Neural crest cell (in vitro differentiated cells): Measurements from ENCODE around the gene PRR16. TPM values are rescaled to one million over a fixed set of nuclear protein-coding genes. Genes with fewer than 3 reads are reported as not detected.

Experiments used
- DNase-seq: peaks from one replicate; pipeline ENCODE4 v3.0.0; 2021; ENCODE audit warnings: low read depth, mixed read lengths, low spot score
- H3K27ac Mint-ChIP-seq: one replicate; pipeline ENCODE4 v1.8.0; 2021; ENCODE audit warnings: mild to moderate bottlenecking, mixed read lengths; ENCODE audit not compliant: unreplicated experiment
- H3K27me3 Mint-ChIP-seq: 2 replicates; pipeline ENCODE4 v1.8.0; 2021; ENCODE audit warnings: low read depth, mild to moderate bottlenecking, mixed read lengths
- H3K36me3 Mint-ChIP-seq: 2 replicates; pipeline ENCODE4 v1.8.0; 2021; ENCODE audit warnings: low read depth, mild to moderate bottlenecking, mixed read lengths
- H3K4me1 Mint-ChIP-seq: 2 replicates; pipeline ENCODE4 v1.8.0; 2021; ENCODE audit warnings: mixed read lengths
- H3K4me3 Mint-ChIP-seq: one replicate; pipeline ENCODE4 v1.8.0; 2021; ENCODE audit warnings: mild to moderate bottlenecking, mixed read lengths
- H3K9me3 Mint-ChIP-seq: 2 replicates; pipeline ENCODE4 v1.8.0; 2021; ENCODE audit warnings: mixed read lengths
- CTCF ChIP-seq: fragments of 200-600 bp; sonication (generic); conservative IDR thresholded peaks from 2 replicates; pipeline ENCODE4 v1.5.0; 2021; ENCODE audit warnings: antibody characterized with exemption, mild to moderate bottlenecking
- total RNA-seq: library from RNA; stranded (reverse); gene quantifications from 2 replicates; pipeline ENCODE4 v1.2.1, GENCODE V29; 2021

The PRR16 gene
- total RNA-seq, 1 donor from 2014 or later = not detected

GRCh38 chr5:120447706-120448239, 16.3 kb upstream of the PRR16 start:
- Mint-ChIP-seq H3K4me3 (no peak overlapping the region), H3K36me3 (no peaks in the 10 kb centered on the region), H3K27me3 (no peaks in the 10 kb centered on the region), H3K9me3 (no peaks in the 10 kb centered on the region), H3K4me1 (no peaks in the 10 kb centered on the region), H3K27ac (no peak overlapping the region)
- DNase-seq = no peak
- TF ChIP-seq CTCF = no peak

GRCh38 chr5:120449501-120449900, 14.6 kb upstream of the PRR16 start:
- no peak for DNase-seq
- no peaks in the 10 kb centered on the region for H3K36me3 Mint-ChIP-seq
- no peak for TF ChIP-seq CTCF
- no peaks in the 10 kb centered on the region for H3K27me3 Mint-ChIP-seq
- peaks cover 12% of the 10 kb centered on the region for H3K4me1 Mint-ChIP-seq
- H3K4me3 Mint-ChIP-seq = no peak overlapping the region
- no peaks in the 10 kb centered on the region for H3K9me3 Mint-ChIP-seq
- H3K27ac Mint-ChIP-seq = no peak overlapping the region

GRCh38 chr5:120450910-120451309, 13.2 kb upstream of the PRR16 start:
- no peaks in the 10 kb centered on the region for H3K36me3 Mint-ChIP-seq

GRCh38 chr5:120451445-120451844, 12.7 kb upstream of the PRR16 start:
- Mint-ChIP-seq H3K27me3 (no peaks in the 10 kb centered on the region), H3K4me3 (no peak overlapping the region), H3K27ac (no peak overlapping the region), H3K9me3 (no peaks in the 10 kb centered on the region), H3K36me3 (no peaks in the 10 kb centered on the region), H3K4me1 (peaks cover 17% of the 10 kb centered on the region)
- TF ChIP-seq CTCF = no peak
- DNase-seq = no peak

More at GRCh38 chr5:120450910-120451309, 13.2 kb upstream of the PRR16 start:
- Mint-ChIP-seq H3K27me3 (no peaks in the 10 kb centered on the region), H3K4me1 (peaks cover 17% of the 10 kb centered on the region), H3K9me3 (no peaks in the 10 kb centered on the region), H3K4me3 (no peak overlapping the region), H3K27ac (no peak overlapping the region)
- DNase-seq = no peak
- TF ChIP-seq CTCF = no peak

- H3K4me1 Mint-ChIP-seq = peaks cover 17% of the 10 kb centered on the region
- H3K27ac Mint-ChIP-seq = no peak overlapping the region
- no peak for DNase-seq
- no peaks in the 10 kb centered on the region for H3K27me3 Mint-ChIP-seq
- H3K9me3 Mint-ChIP-seq = no peaks in the 10 kb centered on the region
- no peak overlapping the region for H3K4me3 Mint-ChIP-seq
- TF ChIP-seq CTCF = no peak
- H3K36me3 Mint-ChIP-seq = no peaks in the 10 kb centered on the region
Measured at GRCh38 chr5:120452471-120452870, 11.6 kb upstream of the PRR16 start.
